Panc1 (cell line): ENCODE measurements around the gene OR2H2. TPM values are rescaled to one million over a fixed set of nuclear protein-coding genes. Genes with fewer than 3 reads are reported as not detected.

Source experiments
- ATAC-seq: fragments of 200-7000 bp; cut with Tn5 transposase; 2 replicates; pipeline ENCODE4 v1.9.1; 2020; ENCODE audit warnings: mild to moderate bottlenecking, moderate library complexity
- BruUV-seq: library from RNA; stranded (reverse); fragments of 400-500 nt; replicated peaks from 2 replicates; lab custom pipeline; 2021; lab: Mats Ljungman, UMichigan
- CTCF ChIA-PET: fragments of 300-600 bp; sonication (Branson Sonifier 250); formaldehyde crosslinking; loops from one replicate; lab custom pipeline; 2022; ENCODE audit warnings: antibody characterized with exemption; lab: Charles Lee
- POLR2A ChIA-PET: fragments of 300-600 bp; sonication (Branson Sonifier 250); formaldehyde crosslinking; loops from one replicate; lab custom pipeline; 2022; ENCODE audit warnings: antibody characterized with exemption; lab: Charles Lee
- DNase-seq: peaks from one replicate; pipeline ENCODE4 v3.0.0-alpha.2; 2010; ENCODE audit warnings: low read depth, low spot score
- H3K27ac ChIP-seq: 2 replicates; pipeline ENCODE4 v1.5.1; 2011; ENCODE audit warnings: mild to moderate bottlenecking, low read length, inconsistent platforms
- H3K27me3 ChIP-seq: fragments of 200-500 bp; sonication (Bioruptor generic); 2 replicates; pipeline ENCODE4 v1.6.0; 2014; ENCODE audit warnings: low read length, inconsistent platforms; ENCODE audit not compliant: control insufficient read depth, insufficient read depth
- H3K36me3 ChIP-seq: fragments of 200-500 bp; sonication (Bioruptor generic); 2 replicates; pipeline ENCODE4 v1.5.1; 2014; ENCODE audit warnings: inconsistent platforms, mild to moderate bottlenecking, low read length, moderate library complexity; ENCODE audit not compliant: control insufficient read depth, insufficient read depth
- H3K4me1 ChIP-seq: 2 replicates; pipeline ENCODE4 v1.5.1; 2011; ENCODE audit warnings: inconsistent platforms, mild to moderate bottlenecking, low read length, moderate library complexity; ENCODE audit not compliant: control insufficient read depth, insufficient read depth
- H3K4me3 ChIP-seq, 2 experiments: 2 replicates each; pipeline ENCODE4 v1.5.1; 2011 to 2012; ENCODE audit warnings: low read depth in 2 of 2, low read length in 2 of 2, mild to moderate bottlenecking in 2 of 2, inconsistent platforms in 1 of 2, moderate library complexity in 1 of 2
- H3K9me3 ChIP-seq: fragments of 200-500 bp; sonication (Bioruptor generic); 2 replicates; pipeline ENCODE4 v1.5.1; 2014; ENCODE audit warnings: low read depth, mild to moderate bottlenecking, inconsistent platforms, low read length, moderate library complexity; ENCODE audit not compliant: control insufficient read depth, insufficient read depth
- CTCF ChIP-seq: fragments of 450-650 bp; IDR thresholded peaks from 2 replicates; pipeline ENCODE4 v1.5.1; 2017; ENCODE audit warnings: mild to moderate bottlenecking
- POLR2AphosphoS5 ChIP-seq: IDR thresholded peaks from 2 replicates; pipeline ENCODE4 v1.6.1; 2012; ENCODE audit warnings: mild to moderate bottlenecking, low read depth, low read length, moderate library complexity
- REST ChIP-seq, 2 experiments: IDR thresholded peaks; 2 replicates each; pipeline ENCODE4 v1.6.1; 2011 to 2012; ENCODE audit warnings: low read depth in 2 of 2, control low read depth in 1 of 2, low read length in 1 of 2, mild to moderate bottlenecking in 1 of 2, moderate library complexity in 1 of 2; ENCODE audit not compliant: insufficient read depth in 1 of 2
- SIN3A ChIP-seq: IDR thresholded peaks from 2 replicates; pipeline ENCODE4 v1.6.1; 2012; ENCODE audit warnings: low read depth, mild to moderate bottlenecking, low read length, moderate library complexity, borderline replicate concordance; ENCODE audit not compliant: insufficient read depth
- TCF7L2 ChIP-seq: IDR thresholded peaks from 2 replicates; pipeline ENCODE4 v1.6.1; 2011; ENCODE audit warnings: mild to moderate bottlenecking, low read depth, low read length, inconsistent platforms
- in situ Hi-C: cut with HindIII; loops from 2 replicates; pipeline ENCODE4 v1.10.0; 2016; ENCODE audit warnings: low sequenced_read_pairs, low pct_unique_long_range_greater_than_20kb
- intact Hi-C: fragments of 100-400 bp; cut with micrococcal nuclease; formaldehyde crosslinking; loops from one replicate; pipeline ENCODE4 v1.10.0; 2022; ENCODE audit not compliant: unreplicated experiment
- total RNA-seq: library from RNA; stranded (reverse); gene quantifications from one replicate; pipeline ENCODE4 v1.2.1, GENCODE V29; 2021; ENCODE audit not compliant: unreplicated experiment

The OR2H2 gene
- total RNA-seq, 1 experiment from 2014 or later = not detected

DNA sequence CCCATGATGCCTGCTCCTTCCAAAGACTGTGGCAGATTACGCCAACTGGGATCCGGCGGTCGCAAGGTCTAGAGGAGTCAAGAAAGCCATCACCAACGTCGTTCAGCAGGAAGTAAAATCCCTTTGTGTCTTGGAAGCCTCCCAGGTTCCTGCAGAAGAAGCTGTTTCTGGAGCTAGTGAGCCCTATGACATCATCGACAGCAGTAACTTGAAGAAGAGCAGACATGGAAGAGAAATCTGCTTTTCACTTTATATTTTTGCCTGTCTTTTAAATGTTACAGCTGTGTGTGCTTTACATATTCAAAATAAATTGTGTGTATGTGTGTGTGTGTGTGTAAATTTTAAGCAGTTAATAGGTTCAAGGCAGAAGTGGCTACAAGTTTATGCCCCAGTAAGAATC, 7.4 kb upstream of the OR2H2 start:
- Histone ChIP-seq H3K9me3 (no peaks in the 10 kb centered on the region), H3K27me3 (peaks cover 5% of the 10 kb centered on the region), H3K4me1 (no peaks in the 10 kb centered on the region), H3K36me3 (no peaks in the 10 kb centered on the region), H3K27ac (no peak overlapping the region), H3K4me3 (no peak overlapping the region)
- in situ Hi-C loops (no loop called here), intact Hi-C loops (no loop called here)
- DNase-seq (no peak), ATAC-seq (no peak)
- ChIA-PET CTCF (no interaction called here), POLR2A (no interaction called here)
- no peak for TF ChIP-seq REST (IDR thresholded peaks at IDR 0.05; ENCODE audit: insufficient read depth in 1 of 2, low read depth in 2 of 2, low read length in 1 of 2)
- TF ChIP-seq CTCF = no peak
- TF ChIP-seq SIN3A = no peak
- TF ChIP-seq POLR2AphosphoS5 = no peak
- no peak for TF ChIP-seq TCF7L2
- BruUV-seq = no TSS peak

- in situ Hi-C loops (no loop called here), intact Hi-C loops (loop anchor here (10.0 kb wide), 1 partner anchor 565 kb away; no protein-coding TSS in a partner anchor)
- ATAC-seq (peak; percentile 85), DNase-seq (peak; percentile 67)
- Histone ChIP-seq H3K9me3 (no peaks in the 10 kb centered on the region), H3K4me3 (no peak overlapping the region), H3K36me3 (no peaks in the 10 kb centered on the region), H3K27me3 (peaks cover 12% of the 10 kb centered on the region), H3K27ac (no peak overlapping the region), H3K4me1 (no peaks in the 10 kb centered on the region)
- no peak for TF ChIP-seq TCF7L2
- peak; percentile 94 for TF ChIP-seq CTCF
- ChIA-PET CTCF (no interaction called here), POLR2A (interaction anchor here (0.6 kb wide), 1 partner anchor 118 kb away, joined by 3 read pairs; no protein-coding TSS in a partner anchor)
- BruUV-seq = no TSS peak
These were observed 4.6 kb downstream of the OR2H2 start for GRCh38 chr6:29589423-29590048.
